Spleen (tissue), 7 donors: Measurements from ENCODE around the gene MCC.

ENCODE experiments used
- POLR2AphosphoS5 ChIP-seq, 3 donors: sonication (generic); formaldehyde crosslinking; IDR thresholded peaks; one replicate each; pipeline ENCODE4 v1.5.1; 2017; ENCODE audit warnings: antibody characterized with exemption in 3 of 3
- TF ChIP-seq, protein P1 (sequence below), 11 experiments: fragments of 200-600 bp in 7 of 11; fragments of 450-650 bp in 4 of 11; sonication (generic) in 4 of 11; IDR thresholded peaks in 8 of 11; conservative IDR thresholded peaks in 3 of 11; 1 replicate in 7 of 11; 2 replicates in 4 of 11; pipeline versions ENCODE4 v1.4.0 to v1.8.0; 2016 to 2021; ENCODE audit warnings: antibody characterized with exemption in 11 of 11, inconsistent platforms in 4 of 11, mild to moderate bottlenecking in 1 of 11
- donor health status: DM: no; HTN: no; CAD: no; lungs with moderate emphysema.
- donor health status: DM: no; HTN: no; CAD: no.
- donor health status: DM: no; HTN: no; CAD: no.

DNA sequence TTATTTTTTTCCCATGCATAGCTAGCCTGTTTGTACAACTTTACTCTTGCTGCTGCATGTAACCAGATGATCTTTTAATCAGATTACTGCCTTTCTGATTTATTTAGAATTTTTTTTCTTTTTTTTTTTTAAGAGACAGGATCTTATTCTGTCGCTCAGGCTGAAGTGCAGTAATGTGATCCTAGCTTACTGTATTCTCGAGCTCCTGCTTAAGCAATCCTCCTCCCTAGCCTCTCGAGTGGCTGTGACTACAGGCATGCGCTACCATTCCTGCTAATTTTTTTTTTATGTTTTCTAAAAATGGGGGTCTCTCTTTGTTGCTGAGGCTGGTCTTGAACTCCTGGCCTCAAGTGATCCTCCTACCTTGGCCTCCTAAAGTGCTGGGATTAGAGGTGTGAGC lies 502.0 kb downstream of the MCC start:
- no peak for TF ChIP-seq POLR2AphosphoS5 (IDR thresholded peaks at IDR 0.05)
- TF ChIP-seq, protein P1, sequence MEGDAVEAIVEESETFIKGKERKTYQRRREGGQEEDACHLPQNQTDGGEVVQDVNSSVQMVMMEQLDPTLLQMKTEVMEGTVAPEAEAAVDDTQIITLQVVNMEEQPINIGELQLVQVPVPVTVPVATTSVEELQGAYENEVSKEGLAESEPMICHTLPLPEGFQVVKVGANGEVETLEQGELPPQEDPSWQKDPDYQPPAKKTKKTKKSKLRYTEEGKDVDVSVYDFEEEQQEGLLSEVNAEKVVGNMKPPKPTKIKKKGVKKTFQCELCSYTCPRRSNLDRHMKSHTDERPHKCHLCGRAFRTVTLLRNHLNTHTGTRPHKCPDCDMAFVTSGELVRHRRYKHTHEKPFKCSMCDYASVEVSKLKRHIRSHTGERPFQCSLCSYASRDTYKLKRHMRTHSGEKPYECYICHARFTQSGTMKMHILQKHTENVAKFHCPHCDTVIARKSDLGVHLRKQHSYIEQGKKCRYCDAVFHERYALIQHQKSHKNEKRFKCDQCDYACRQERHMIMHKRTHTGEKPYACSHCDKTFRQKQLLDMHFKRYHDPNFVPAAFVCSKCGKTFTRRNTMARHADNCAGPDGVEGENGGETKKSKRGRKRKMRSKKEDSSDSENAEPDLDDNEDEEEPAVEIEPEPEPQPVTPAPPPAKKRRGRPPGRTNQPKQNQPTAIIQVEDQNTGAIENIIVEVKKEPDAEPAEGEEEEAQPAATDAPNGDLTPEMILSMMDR (IDR thresholded peaks at IDR 0.05 in 8 of 11, conservative IDR thresholded peaks at IDR 0.05 in 3 of 11) = no peak
